GM12874 (cell line): ENCODE measurements around the gene TTC21A.

ENCODE experiments used
- TF ChIP-seq, protein P1 (sequence below): IDR thresholded peaks from 2 replicates; pipeline ENCODE4 v1.5.1; 2011; ENCODE audit warnings: low read depth, mild to moderate bottlenecking, control low read depth, low read length, moderate library complexity; ENCODE audit not compliant: insufficient read depth

TTC21A gene

DNA sequence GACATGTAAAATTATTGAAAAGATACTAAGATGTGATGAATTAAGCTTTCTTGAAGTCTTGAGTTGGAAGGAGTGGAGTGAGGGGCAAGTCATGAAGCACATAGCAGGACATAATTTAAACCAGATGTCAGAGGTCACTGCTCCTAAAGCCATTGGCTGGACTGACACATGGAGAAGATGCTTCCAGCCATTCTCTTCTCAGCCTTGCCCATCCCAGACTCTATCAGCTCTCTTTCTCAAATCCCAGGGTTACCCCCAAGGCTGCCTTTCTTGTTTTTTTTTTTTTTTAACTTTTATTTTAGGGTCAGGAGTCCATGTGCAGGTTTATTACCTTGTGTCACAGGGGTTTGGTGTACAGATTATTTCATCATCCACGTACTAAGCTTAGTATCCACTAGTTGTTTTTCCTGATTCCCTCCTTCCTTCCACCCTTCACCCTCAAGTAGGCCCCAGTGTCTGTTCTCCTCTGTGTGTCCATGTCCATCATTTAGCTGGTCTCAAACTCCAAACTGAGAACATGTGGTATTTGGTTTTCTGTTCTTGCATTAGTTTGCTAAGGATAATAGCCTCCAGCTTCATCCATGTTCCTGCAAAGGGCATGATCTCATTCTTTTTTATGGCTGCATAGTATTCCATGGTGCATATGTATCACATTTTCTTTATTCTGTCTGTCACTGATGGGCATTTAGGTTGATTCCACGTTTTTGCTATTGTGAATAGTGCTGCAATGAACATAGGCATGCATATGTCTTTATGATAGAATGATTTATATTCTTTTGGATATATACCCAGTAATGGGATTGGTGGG, 66.0 kb downstream of the TTC21A start:
- TF ChIP-seq, protein P1, sequence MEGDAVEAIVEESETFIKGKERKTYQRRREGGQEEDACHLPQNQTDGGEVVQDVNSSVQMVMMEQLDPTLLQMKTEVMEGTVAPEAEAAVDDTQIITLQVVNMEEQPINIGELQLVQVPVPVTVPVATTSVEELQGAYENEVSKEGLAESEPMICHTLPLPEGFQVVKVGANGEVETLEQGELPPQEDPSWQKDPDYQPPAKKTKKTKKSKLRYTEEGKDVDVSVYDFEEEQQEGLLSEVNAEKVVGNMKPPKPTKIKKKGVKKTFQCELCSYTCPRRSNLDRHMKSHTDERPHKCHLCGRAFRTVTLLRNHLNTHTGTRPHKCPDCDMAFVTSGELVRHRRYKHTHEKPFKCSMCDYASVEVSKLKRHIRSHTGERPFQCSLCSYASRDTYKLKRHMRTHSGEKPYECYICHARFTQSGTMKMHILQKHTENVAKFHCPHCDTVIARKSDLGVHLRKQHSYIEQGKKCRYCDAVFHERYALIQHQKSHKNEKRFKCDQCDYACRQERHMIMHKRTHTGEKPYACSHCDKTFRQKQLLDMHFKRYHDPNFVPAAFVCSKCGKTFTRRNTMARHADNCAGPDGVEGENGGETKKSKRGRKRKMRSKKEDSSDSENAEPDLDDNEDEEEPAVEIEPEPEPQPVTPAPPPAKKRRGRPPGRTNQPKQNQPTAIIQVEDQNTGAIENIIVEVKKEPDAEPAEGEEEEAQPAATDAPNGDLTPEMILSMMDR, result no peak

DNA sequence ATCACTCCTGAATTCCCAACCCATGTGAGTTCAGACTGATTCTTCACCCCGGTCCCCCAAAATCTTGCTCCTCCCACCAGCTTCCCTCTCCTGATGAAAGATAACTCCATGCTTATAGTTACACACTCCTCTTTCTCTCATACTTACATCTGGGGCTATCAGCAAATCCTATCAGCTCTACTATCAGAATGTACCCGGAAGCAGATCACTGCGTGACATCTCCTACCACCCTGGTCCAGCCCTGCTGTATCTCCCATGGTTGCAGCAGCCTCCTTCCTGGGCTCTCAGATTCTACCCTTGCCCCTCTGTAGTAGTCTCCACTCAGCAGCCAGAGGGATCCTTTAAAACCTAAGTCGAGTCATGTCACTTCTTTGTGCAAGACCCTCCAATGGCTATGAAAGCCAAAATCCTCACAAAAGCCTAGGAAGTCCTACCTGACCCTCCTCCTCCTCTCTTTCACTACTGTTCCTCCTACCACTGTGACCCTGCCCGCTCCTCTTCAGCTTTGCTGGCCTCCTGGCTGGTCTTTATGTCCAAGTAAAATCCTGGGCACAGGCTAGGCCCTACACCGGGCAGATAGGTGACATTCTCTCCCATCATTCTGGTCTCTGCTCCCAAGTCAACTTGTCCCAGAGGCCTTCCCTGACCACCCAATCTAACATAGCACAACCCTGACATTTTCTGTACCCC, 68.7 kb downstream of the TTC21A start:
- TF ChIP-seq, protein P1, result no peak

DNA sequence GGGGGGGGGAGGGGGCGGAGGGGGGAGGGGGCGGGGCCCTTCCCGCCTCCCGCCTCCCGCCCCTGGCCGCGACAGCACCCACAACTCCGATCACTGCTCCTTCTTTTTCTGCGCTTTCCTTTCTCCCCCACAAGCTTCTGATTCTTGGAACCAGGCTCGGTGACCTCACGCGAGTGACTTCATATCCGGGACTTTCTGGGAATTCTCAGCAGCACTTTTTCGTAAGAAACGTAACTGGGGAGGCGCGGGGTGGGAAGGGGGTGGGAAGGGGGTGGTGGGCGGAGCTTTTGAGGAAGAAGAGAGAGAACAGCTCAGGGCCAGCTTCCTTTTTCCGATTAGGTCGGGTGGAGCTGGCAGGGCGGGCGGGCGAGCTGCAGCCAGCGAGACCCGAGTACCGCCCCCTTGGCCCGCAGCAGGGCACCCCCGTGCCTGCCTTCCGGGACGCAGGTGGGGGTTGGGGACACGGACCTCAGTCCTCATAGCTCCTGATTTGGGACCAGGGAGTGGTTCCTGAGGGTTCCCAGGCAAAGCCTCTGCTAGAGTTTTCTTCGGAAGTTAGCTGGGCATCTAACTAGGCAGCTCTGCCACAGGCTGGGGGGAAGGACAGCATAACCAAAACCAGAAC, 70.3 kb downstream of the TTC21A start:
- TF ChIP-seq, protein P1, result no peak

DNA sequence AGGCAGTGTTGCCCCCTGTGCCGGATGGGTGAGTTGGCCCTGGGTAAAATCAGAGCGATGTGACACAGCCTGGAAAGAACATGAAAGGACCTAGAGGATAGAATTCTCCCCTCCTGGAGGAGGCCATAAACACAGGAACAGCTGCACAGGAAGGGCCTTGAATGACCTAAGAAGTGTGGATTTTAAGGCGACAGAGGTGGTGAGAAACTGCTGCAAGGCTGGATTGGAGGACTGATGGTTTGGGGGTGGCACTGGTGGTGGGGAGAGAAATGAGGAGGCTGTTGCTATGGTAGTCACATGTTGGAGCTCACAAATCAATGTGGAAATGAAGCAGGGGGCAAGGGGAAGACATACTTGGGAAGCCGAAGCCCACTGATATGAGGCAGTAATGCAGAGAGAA, 71.1 kb downstream of the TTC21A start:
- TF ChIP-seq, protein P1, result no peak

DNA sequence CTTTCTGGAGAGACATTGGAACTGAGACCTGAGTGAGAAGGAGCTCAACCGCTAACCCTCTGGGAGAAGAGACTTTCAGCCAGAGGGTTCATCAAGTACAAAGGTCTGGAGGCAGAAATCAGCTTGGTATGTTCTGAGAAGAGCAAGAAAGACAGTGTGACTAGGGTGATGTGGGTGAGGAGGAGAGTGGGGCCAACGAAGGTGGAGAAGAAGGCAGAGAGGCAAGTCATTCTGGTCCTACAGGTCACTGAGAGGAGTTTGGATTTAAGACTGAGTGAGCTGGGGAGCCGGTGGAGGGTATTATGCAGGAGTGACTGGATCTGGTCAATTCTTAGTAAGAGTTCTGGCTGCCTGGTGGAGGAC, 72.7 kb downstream of the TTC21A start:
- TF ChIP-seq, protein P1, result no peak

DNA sequence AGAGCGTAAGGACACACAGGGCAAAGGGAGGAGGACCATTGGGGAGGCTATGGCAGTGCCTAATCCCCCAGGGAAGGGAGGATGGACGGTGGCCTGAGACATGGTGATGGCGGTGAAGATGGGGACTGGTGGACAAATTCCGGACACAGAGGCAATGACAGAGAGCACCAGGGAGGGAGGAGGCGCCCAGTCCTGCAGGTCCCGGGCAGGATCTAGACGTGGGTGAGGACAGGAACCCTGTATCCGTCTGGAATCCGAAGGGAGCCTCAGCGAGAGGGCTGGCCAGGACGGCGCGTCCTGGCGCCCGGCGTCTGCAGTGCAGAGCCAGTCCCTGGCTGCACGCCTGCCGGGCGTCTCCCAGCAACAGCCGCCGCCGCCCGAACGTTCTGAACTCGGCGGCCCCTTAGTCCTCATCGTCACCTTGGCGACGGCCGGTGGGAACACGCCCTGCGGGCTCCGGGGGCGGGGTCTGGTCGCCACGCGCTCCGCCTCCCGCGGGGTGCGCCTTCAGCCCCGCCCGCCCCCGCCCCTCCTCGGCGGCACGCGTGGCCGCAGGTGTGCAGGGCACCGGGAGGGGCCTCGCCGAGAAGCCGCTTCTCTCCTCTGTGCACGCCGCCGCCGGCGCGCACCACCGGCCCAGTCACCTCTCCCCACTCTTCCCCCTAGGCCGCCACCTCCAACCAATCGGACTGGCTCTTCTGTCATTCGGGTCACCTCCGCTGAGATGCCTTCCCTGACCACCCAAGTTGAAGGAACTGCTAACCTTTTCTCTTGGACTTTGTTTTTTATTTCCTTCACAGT, 73.3 kb downstream of the TTC21A start:
- TF ChIP-seq, protein P1, result no peak
